Tibial nerve (tissue), 4 donors: ENCODE data around the gene CD9. TPM values are rescaled to one million over a fixed set of nuclear protein-coding genes. Genes with fewer than 3 reads are reported as not detected.

ENCODE experiments used
- DNase-seq, 2 donors: peaks; one replicate each; pipeline ENCODE4 v3.0.0-alpha.2; 2019; ENCODE audit warnings: low spot score in 2 of 2
- H3K27ac ChIP-seq, 4 donors: fragments of 200-600 bp; sonication (generic) in 3 of 4; one replicate each; pipeline ENCODE4 v1.5.1; 2017 to 2019; ENCODE audit warnings: mild to moderate bottlenecking in 1 of 4
- H3K27me3 ChIP-seq, 2 donors: fragments of 200-600 bp; sonication (generic) in 1 of 2; one replicate each; pipeline versions ENCODE4 v1.5.1 to v1.6.0; 2017 to 2019
- H3K36me3 ChIP-seq, 3 donors: fragments of 200-600 bp; sonication (generic); one replicate each; pipeline ENCODE4 v1.5.1; 2018 to 2019
- H3K4me1 ChIP-seq, 4 donors: fragments of 200-600 bp; sonication (generic) in 3 of 4; one replicate each; pipeline ENCODE4 v1.5.1; 2017 to 2019
- H3K4me3 ChIP-seq, 4 donors: fragments of 200-600 bp; sonication (generic) in 3 of 4; one replicate each; pipeline ENCODE4 v1.5.1; 2017 to 2019; ENCODE audit warnings: mild to moderate bottlenecking in 1 of 4, moderate library complexity in 1 of 4
- H3K9me3 ChIP-seq, 4 donors: fragments of 200-600 bp; sonication (generic) in 3 of 4; one replicate each; pipeline ENCODE4 v1.5.1; 2017 to 2019
- CTCF ChIP-seq, 5 experiments: fragments of 200-600 bp in 3 of 5; fragments of 450-650 bp in 2 of 5; sonication (generic) in 3 of 5; IDR thresholded peaks; one replicate each; pipeline ENCODE4 v1.5.1; 2016 to 2019; ENCODE audit warnings: antibody characterized with exemption in 5 of 5, mild to moderate bottlenecking in 3 of 5, moderate library complexity in 2 of 5
- EP300 ChIP-seq, 2 donors: sonication (generic); formaldehyde crosslinking; IDR thresholded peaks; one replicate each; pipeline ENCODE4 v1.6.1; 2017; ENCODE audit warnings: antibody characterized with exemption in 2 of 2, mild to moderate bottlenecking in 1 of 2
- POLR2A ChIP-seq, 2 donors: fragments of 450-650 bp; IDR thresholded peaks; one replicate each; pipeline ENCODE4 v1.6.1; 2017; ENCODE audit warnings: antibody characterized with exemption in 2 of 2, mild to moderate bottlenecking in 2 of 2, moderate library complexity in 2 of 2
- WGBS, 2 donors: methylation state at CpG; one replicate each; pipeline ENCODE4 v1.1.5; 2018; 5-methylcytosine and 5-hydroxymethylcytosine counted together
- total RNA-seq, 4 donors: library from RNA; depleted of rRNA; stranded (reverse); fragments of >200 nt; gene quantifications; one replicate each; pipeline ENCODE4 v1.1.0, GENCODE V29; 2016

CD9 gene
- total RNA-seq, 4 donors from 2014 or later = 297 to 500 (median 391) TPM

GRCh38 chr12:6249580-6249979 lies 49.4 kb downstream of the CD9 start:
- TF ChIP-seq CTCF (IDR thresholded peaks at IDR 0.05) (no peak), EP300 (IDR thresholded peaks at IDR 0.05) (no peak), POLR2A (IDR thresholded peaks at IDR 0.05) (no peak)
- Histone ChIP-seq H3K27ac (no peak overlapping the region), H3K4me3 (no peak overlapping the region), H3K4me1 (no peaks in the 10 kb centered on the region), H3K27me3 (no peaks in the 10 kb centered on the region), H3K36me3 (no peaks in the 10 kb centered on the region), H3K9me3 (peaks cover 0 to 4% (median 0%) of the 10 kb centered on the region in 4 donors)
- no peak for DNase-seq
- WGBS, 2 donors = 55 to 78% methylated on average over 2 of the region's 2 CpGs

GRCh38 chr12:6250343-6250742 lies 50.1 kb downstream of the CD9 start:
- TF ChIP-seq POLR2A (IDR thresholded peaks at IDR 0.05) (no peak), EP300 (IDR thresholded peaks at IDR 0.05) (no peak), CTCF (IDR thresholded peaks at IDR 0.05) (no peak)
- no peaks in the 10 kb centered on the region for H3K4me1 ChIP-seq
- peaks cover 0 to 4% (median 0%) of the 10 kb centered on the region in 4 donors for H3K9me3 ChIP-seq
- H3K27me3 ChIP-seq = no peaks in the 10 kb centered on the region
- H3K4me3 ChIP-seq = no peak overlapping the region
- no peak for DNase-seq
- no peak overlapping the region for H3K27ac ChIP-seq
- WGBS, 2 donors = 57 to 62% methylated on average over 3 to 5 of the region's 5 CpGs
- no peaks in the 10 kb centered on the region for H3K36me3 ChIP-seq

GRCh38 chr12:6253278-6253677 lies 53.1 kb downstream of the CD9 start:
- H3K4me1 ChIP-seq = no peaks in the 10 kb centered on the region
- no peak overlapping the region for H3K4me3 ChIP-seq
- no peaks in the 10 kb centered on the region for H3K36me3 ChIP-seq
- WGBS, 2 donors = 88 to 89% methylated on average over 6 of the region's 6 CpGs
- H3K27ac ChIP-seq = no peak overlapping the region
- no peaks in the 10 kb centered on the region for H3K27me3 ChIP-seq
- TF ChIP-seq EP300 (IDR thresholded peaks at IDR 0.05) (no peak), CTCF (IDR thresholded peaks at IDR 0.05) (no peak), POLR2A (IDR thresholded peaks at IDR 0.05) (no peak)
- peaks cover 0 to 2% (median 0%) of the 10 kb centered on the region in 4 donors for H3K9me3 ChIP-seq
- no peak for DNase-seq

GRCh38 chr12:6254491-6254890 lies 54.3 kb downstream of the CD9 start:
- WGBS, 2 donors = 87 to 89% methylated on average over 8 of the region's 8 CpGs
- no peak for DNase-seq

DNA sequence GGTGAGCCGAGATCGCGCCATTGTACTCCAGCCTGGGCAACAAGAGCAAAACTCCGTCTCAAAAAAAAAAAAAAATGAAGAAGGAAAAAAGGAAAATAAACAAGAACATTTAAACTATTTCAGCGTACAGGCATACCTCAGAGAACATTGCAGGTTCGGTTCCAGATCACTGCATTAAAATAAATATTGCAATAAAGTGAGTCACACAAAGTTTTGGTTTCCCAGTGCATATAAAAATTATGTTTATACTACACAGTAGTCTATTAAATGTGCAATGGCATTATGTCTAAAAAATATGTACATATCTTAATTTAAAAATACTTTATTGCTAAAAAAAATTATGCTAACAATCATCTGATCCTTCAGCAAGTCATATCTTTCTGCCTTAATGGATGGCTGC lies 56.8 kb downstream of the CD9 start:
- WGBS, 2 donors = 93% methylated on average over 6 of the region's 6 CpGs
- DNase-seq = no peak
- H3K27me3 ChIP-seq = no peaks in the 10 kb centered on the region
- H3K9me3 ChIP-seq = peaks cover 0 to 3% (median 0%) of the 10 kb centered on the region in 4 donors
- no peaks in the 10 kb centered on the region for H3K36me3 ChIP-seq
- H3K4me3 ChIP-seq = no peak overlapping the region
- no peaks in the 10 kb centered on the region for H3K4me1 ChIP-seq
- H3K27ac ChIP-seq = no peak overlapping the region
- TF ChIP-seq EP300 (IDR thresholded peaks at IDR 0.05) (no peak), CTCF (IDR thresholded peaks at IDR 0.05) (no peak), POLR2A (IDR thresholded peaks at IDR 0.05) (no peak)

More at GRCh38 chr12:6254491-6254890, 54.3 kb downstream of the CD9 start:
- no peak overlapping the region for H3K27ac ChIP-seq
- H3K9me3 ChIP-seq = peaks cover 0 to 3% (median 0%) of the 10 kb centered on the region in 4 donors
- no peak overlapping the region for H3K4me3 ChIP-seq
- no peaks in the 10 kb centered on the region for H3K4me1 ChIP-seq
- no peaks in the 10 kb centered on the region for H3K36me3 ChIP-seq
- H3K27me3 ChIP-seq = no peaks in the 10 kb centered on the region
- TF ChIP-seq EP300 (IDR thresholded peaks at IDR 0.05) (no peak), POLR2A (IDR thresholded peaks at IDR 0.05) (no peak)

DNA sequence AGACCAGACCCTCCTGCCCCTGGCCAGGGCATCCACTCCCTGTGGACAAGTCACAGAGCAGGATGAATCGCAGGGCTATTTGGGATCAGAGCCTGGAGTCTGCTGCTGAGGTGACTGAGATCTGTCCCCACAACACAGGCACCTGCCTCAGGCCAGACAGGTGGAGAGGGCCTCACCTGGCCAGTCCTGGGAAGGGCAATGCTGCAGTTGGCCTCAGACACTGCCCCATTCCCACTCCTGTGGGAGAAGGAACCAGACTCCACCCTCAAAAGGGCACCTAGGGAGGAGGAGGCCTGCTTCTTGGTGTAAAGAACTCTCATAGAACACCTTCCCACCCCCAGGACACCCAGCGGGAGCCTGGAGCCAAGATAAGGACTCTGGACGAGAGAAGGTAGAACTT lies 62.0 kb downstream of the CD9 start:
- H3K36me3 ChIP-seq = no peaks in the 10 kb centered on the region
- no peak overlapping the region for H3K4me3 ChIP-seq
- no peak for TF ChIP-seq CTCF (IDR thresholded peaks at IDR 0.05)
- no peaks in the 10 kb centered on the region for H3K27me3 ChIP-seq
- WGBS, 2 donors = 90 to 92% methylated on average over 3 of the region's 3 CpGs
- peaks cover 0 to 3% (median 0%) of the 10 kb centered on the region in 4 donors for H3K9me3 ChIP-seq
- H3K27ac ChIP-seq = no peak overlapping the region
- DNase-seq = no peak
- peaks cover 0 to 11% (median 0%) of the 10 kb centered on the region in 4 donors for H3K4me1 ChIP-seq
